ENCODE measurements around the gene AP3B1. TPM values are rescaled to one million over a fixed set of nuclear protein-coding genes. Genes with fewer than 3 reads are reported as not detected.

The AP3B1 gene
- total RNA-seq, 3 donors from 2014 or later = 38.5 to 55.6 (median 52.1) TPM

GRCh38 chr5:77990020-77990419 is 304.5 kb downstream of the AP3B1 start:
- TF ChIP-seq CTCF (IDR thresholded peaks at IDR 0.05) = no peak
- Histone ChIP-seq H3K9me3 (no peaks in the 10 kb centered on the region), H3K36me3 (ENCODE audit: low read depth) (no peaks in the 10 kb centered on the region), H3K4me1 (ENCODE audit: low read depth) (peaks cover 3% of the 10 kb centered on the region), H3K4me3 (no peak overlapping the region)
- ATAC-seq = no peak
- no peak for DNase-seq
- intact Hi-C loops (cut with DNase I, micrococcal nuclease) = no loop called here

DNA sequence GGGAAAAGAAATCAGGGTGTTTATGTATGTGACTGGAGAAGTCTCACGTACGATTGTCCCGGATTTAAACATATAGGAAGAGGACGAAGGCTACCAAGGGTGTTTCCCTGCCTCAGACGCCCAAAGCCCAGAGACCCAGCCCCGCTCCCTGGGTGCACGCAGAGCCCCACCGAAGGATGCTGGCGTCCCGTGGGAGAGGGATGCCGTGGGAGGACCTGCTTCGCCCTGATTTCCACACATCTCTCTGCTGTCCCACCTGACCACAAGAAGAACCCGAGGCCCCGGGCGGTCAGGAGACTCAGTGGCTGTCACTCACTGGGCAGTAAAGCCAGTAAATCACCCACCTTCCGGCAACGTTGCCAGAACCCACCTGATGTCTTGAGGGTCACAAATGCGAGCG is 306.5 kb downstream of the AP3B1 start:
- no peaks in the 10 kb centered on the region for H3K36me3 ChIP-seq (ENCODE audit: low read depth)
- H3K4me1 ChIP-seq (ENCODE audit: low read depth) = no peaks in the 10 kb centered on the region
- intact Hi-C loops (cut with DNase I, micrococcal nuclease) = no loop called here
- no peak for TF ChIP-seq CTCF (IDR thresholded peaks at IDR 0.05)
- DNase-seq (no peak), ATAC-seq (no peak)
- H3K9me3 ChIP-seq = no peaks in the 10 kb centered on the region
- H3K4me3 ChIP-seq = no peak overlapping the region

- intact Hi-C loops (cut with DNase I, micrococcal nuclease) = no loop called here
- Histone ChIP-seq H3K9me3 (no peaks in the 10 kb centered on the region), H3K4me3 (no peak overlapping the region), H3K36me3 (ENCODE audit: low read depth) (no peaks in the 10 kb centered on the region), H3K4me1 (ENCODE audit: low read depth) (no peaks in the 10 kb centered on the region)
- ATAC-seq = no peak
- no peak for DNase-seq
- no peak for TF ChIP-seq CTCF (IDR thresholded peaks at IDR 0.05)
Measured at GRCh38 chr5:77987331-77987730, 307.2 kb downstream of the AP3B1 start.

GRCh38 chr5:77986261-77986660 is 308.2 kb downstream of the AP3B1 start:
- TF ChIP-seq CTCF (IDR thresholded peaks at IDR 0.05) = no peak
- intact Hi-C loops (cut with DNase I, micrococcal nuclease) = no loop called here
- no peak overlapping the region for H3K4me3 ChIP-seq
- no peaks in the 10 kb centered on the region for H3K36me3 ChIP-seq (ENCODE audit: low read depth)
- H3K4me1 ChIP-seq (ENCODE audit: low read depth) = no peaks in the 10 kb centered on the region
- ATAC-seq (no peak), DNase-seq (no peak)
- H3K9me3 ChIP-seq = no peaks in the 10 kb centered on the region

GRCh38 chr5:77985247-77985646 is 309.3 kb downstream of the AP3B1 start:
- H3K36me3 ChIP-seq (ENCODE audit: low read depth) = no peaks in the 10 kb centered on the region

More at GRCh38 chr5:77985247-77985646, 309.3 kb downstream of the AP3B1 start:
- intact Hi-C loops (cut with DNase I, micrococcal nuclease) = no loop called here
- Histone ChIP-seq H3K4me1 (ENCODE audit: low read depth) (no peaks in the 10 kb centered on the region), H3K4me3 (no peak overlapping the region), H3K9me3 (no peaks in the 10 kb centered on the region)
- DNase-seq (no peak), ATAC-seq (no peak)
- no peak for TF ChIP-seq CTCF (IDR thresholded peaks at IDR 0.05)
